ENCODE results near the gene CEACAM5. TPM values are rescaled to one million over a fixed set of nuclear protein-coding genes. Genes with fewer than 3 reads are reported as not detected.
"Not testable (repeated sequence)": the region's sequence is repeated elsewhere in the genome, so short reads cannot be mapped to it uniquely, and the experiment has no call there.

The CEACAM5 gene
- total RNA-seq, 3 donors from 2014 or later: 2,069 to 7,240 (median 3,325) TPM

- ATAC-seq: peak; percentile 59
- H3K9me3 ChIP-seq: no peaks in the 10 kb centered on the region
- H3K4me1 ChIP-seq (ENCODE audit: low read depth): peaks cover 9% of the 10 kb centered on the region
- no peak overlapping the region for H3K4me3 ChIP-seq
- intact Hi-C loops (cut with DNase I, micrococcal nuclease): no loop called here
- H3K36me3 ChIP-seq (ENCODE audit: low read depth): no peaks in the 10 kb centered on the region
- peak; percentile 59 for TF ChIP-seq CTCF (IDR thresholded peaks at IDR 0.05)
- peak; percentile 82 to 89 (median 86) for DNase-seq
Measured at GRCh38 chr19:41753159-41753558, 44.7 kb downstream of the CEACAM5 start.

GRCh38 chr19:41753936-41754529 lies 45.6 kb downstream of the CEACAM5 start:
- Histone ChIP-seq H3K36me3 (ENCODE audit: low read depth) (no peaks in the 10 kb centered on the region), H3K4me3 (no peak overlapping the region), H3K4me1 (ENCODE audit: low read depth) (peaks cover 9% of the 10 kb centered on the region), H3K9me3 (no peaks in the 10 kb centered on the region)
- peak; percentile 41 for TF ChIP-seq CTCF (IDR thresholded peaks at IDR 0.05)
- intact Hi-C loops (cut with DNase I, micrococcal nuclease): no loop called here
- ATAC-seq (peak; percentile 61), DNase-seq (peak in 1 of 3 donors; percentile 90)

GRCh38 chr19:41755328-41755913 lies 47.0 kb downstream of the CEACAM5 start, which contains the start of gene CEACAM6:
TSS of gene CEACAM6 (plus strand) at chr19:41755530. CDS start at chr19:41755639, 109 bp downstream.
- no peak within 1 kb of the TSS for H3K4me3 ChIP-seq
- intact Hi-C loops (cut with DNase I, micrococcal nuclease): no loop called here
- no peak for TF ChIP-seq CTCF (IDR thresholded peaks at IDR 0.05)
- no peaks in the 10 kb centered on the region for H3K9me3 ChIP-seq
- peak; percentile 78 for ATAC-seq
- H3K36me3 ChIP-seq (ENCODE audit: low read depth): no peaks in the 10 kb centered on the region
- peak; percentile 71 to 83 (median 83) for DNase-seq
- H3K4me1 ChIP-seq (ENCODE audit: low read depth): peaks cover 8% of the 10 kb centered on the region

- no peak for DNase-seq
- no peak for TF ChIP-seq CTCF (IDR thresholded peaks at IDR 0.05)
- Histone ChIP-seq H3K9me3 (no peaks in the 10 kb centered on the region), H3K4me3 (no peak overlapping the region), H3K4me1 (ENCODE audit: low read depth) (peaks cover 4% of the 10 kb centered on the region), H3K36me3 (ENCODE audit: low read depth) (no peaks in the 10 kb centered on the region)
- intact Hi-C loops (cut with DNase I, micrococcal nuclease): no loop called here
- no peak for ATAC-seq
Measured at GRCh38 chr19:41758846-41759245, 50.4 kb downstream of the CEACAM5 start.

- Histone ChIP-seq H3K4me3 (no peak overlapping the region), H3K36me3 (ENCODE audit: low read depth) (no peaks in the 10 kb centered on the region), H3K9me3 (no peaks in the 10 kb centered on the region), H3K4me1 (ENCODE audit: low read depth) (peaks cover 4% of the 10 kb centered on the region)
- TF ChIP-seq CTCF (IDR thresholded peaks at IDR 0.05): no peak
- peak; percentile 59 for ATAC-seq
- intact Hi-C loops (cut with DNase I, micrococcal nuclease): no loop called here
- DNase-seq: no peak
Measured at GRCh38 chr19:41767115-41767514, 58.7 kb downstream of the CEACAM5 start.

- DNase-seq; ATAC-seq; H3K36me3 ChIP-seq (ENCODE audit: low read depth); H3K4me3 ChIP-seq; H3K9me3 ChIP-seq; intact Hi-C loops (cut with DNase I, micrococcal nuclease): not testable (repeated sequence)
- peaks cover 12% of the 10 kb centered on the region for H3K4me1 ChIP-seq (ENCODE audit: low read depth)
Measured at GRCh38 chr19:41768105-41768504, 59.7 kb downstream of the CEACAM5 start.

Data from mucosa of descending colon (tissue), 3 donors.